Subcutaneous abdominal adipose tissue (tissue), 5 donors: ENCODE measurements around the gene CYP46A1.

Experiments used
- H3K27ac ChIP-seq: one replicate; pipeline ENCODE4 v1.7.0; 2013; ENCODE audit warnings: low read depth, mild to moderate bottlenecking, inconsistent platforms, low read length, moderate library complexity
- H3K27me3 ChIP-seq, 5 donors: one replicate each; pipeline ENCODE4 v1.7.0; 2013; ENCODE audit warnings: low read length in 5 of 5, inconsistent platforms in 1 of 5; ENCODE audit not compliant: control insufficient read depth in 5 of 5, insufficient read depth in 4 of 5
- H3K36me3 ChIP-seq, 5 donors: one replicate each; pipeline ENCODE4 v1.7.0; 2013; ENCODE audit warnings: low read length in 5 of 5; ENCODE audit not compliant: control insufficient read depth in 5 of 5, insufficient read depth in 5 of 5
- H3K4me1 ChIP-seq, 5 donors: one replicate each; pipeline ENCODE4 v1.7.0; 2013; ENCODE audit warnings: low read length in 5 of 5, mild to moderate bottlenecking in 3 of 5, moderate library complexity in 1 of 5; ENCODE audit not compliant: control insufficient read depth in 5 of 5, insufficient read depth in 5 of 5
- H3K4me3 ChIP-seq, 5 donors: one replicate each; pipeline ENCODE4 v1.7.0; 2013; ENCODE audit warnings: low read length in 5 of 5, low read depth in 1 of 5
- H3K9ac ChIP-seq, 5 donors: one replicate each; pipeline ENCODE4 v1.7.0; 2013; ENCODE audit warnings: low read length in 5 of 5, mild to moderate bottlenecking in 4 of 5, moderate library complexity in 3 of 5
- H3K9me3 ChIP-seq, 5 donors: one replicate each; pipeline ENCODE4 v1.7.0; 2013; ENCODE audit warnings: low read length in 5 of 5; ENCODE audit not compliant: control insufficient read depth in 5 of 5
- donor health status: healthy.
- donor health status: healthy.
- donor health status: healthy.
- donor health status: healthy.
- donor health status: healthy.

The CYP46A1 gene

GRCh38 chr14:99685596-99685995 is 1.5 kb downstream of the CYP46A1 start:
- H3K9me3 ChIP-seq = no peaks in the 10 kb centered on the region
- H3K27ac ChIP-seq = no peak overlapping the region
- peaks cover 3 to 27% (median 13%) of the 10 kb centered on the region in 5 donors for H3K4me1 ChIP-seq
- H3K4me3 ChIP-seq = no peak overlapping the region
- no peaks in the 10 kb centered on the region for H3K36me3 ChIP-seq
- H3K27me3 ChIP-seq = peaks cover 0 to 23% (median 10%) of the 10 kb centered on the region in 5 donors
- no peak overlapping the region for H3K9ac ChIP-seq

- peaks cover 3 to 31% (median 13%) of the 10 kb centered on the region in 5 donors for H3K4me1 ChIP-seq
- no peak overlapping the region for H3K4me3 ChIP-seq
- H3K36me3 ChIP-seq = no peaks in the 10 kb centered on the region
- no peak overlapping the region for H3K9ac ChIP-seq
- no peak overlapping the region for H3K27ac ChIP-seq
- no peaks in the 10 kb centered on the region for H3K9me3 ChIP-seq
- H3K27me3 ChIP-seq = peaks cover 0 to 16% (median 5%) of the 10 kb centered on the region in 5 donors
Observed at GRCh38 chr14:99686557-99687283, 2.6 kb downstream of the CYP46A1 start.

GRCh38 chr14:99687284-99688209 is 3.4 kb downstream of the CYP46A1 start:
- H3K9me3 ChIP-seq = no peaks in the 10 kb centered on the region
- H3K4me1 ChIP-seq = peaks cover 3 to 31% (median 13%) of the 10 kb centered on the region in 5 donors
- H3K36me3 ChIP-seq = no peaks in the 10 kb centered on the region
- H3K27me3 ChIP-seq = peaks cover 0 to 16% (median 5%) of the 10 kb centered on the region in 5 donors
- H3K27ac ChIP-seq = no peak overlapping the region
- no peak overlapping the region for H3K4me3 ChIP-seq
- H3K9ac ChIP-seq = no peak overlapping the region

- H3K27me3 ChIP-seq = peaks cover 0 to 16% (median 5%) of the 10 kb centered on the region in 5 donors
- H3K27ac ChIP-seq = no peak overlapping the region
- peaks cover under 1 to 26% (median 8%) of the 10 kb centered on the region in 5 donors for H3K4me1 ChIP-seq
- H3K9ac ChIP-seq = no peak overlapping the region
- no peak overlapping the region for H3K4me3 ChIP-seq
- H3K9me3 ChIP-seq = no peaks in the 10 kb centered on the region
- no peaks in the 10 kb centered on the region for H3K36me3 ChIP-seq
Observed at GRCh38 chr14:99688210-99688581, 4.1 kb downstream of the CYP46A1 start.

GRCh38 chr14:99688629-99689028 is 4.5 kb downstream of the CYP46A1 start:
- no peaks in the 10 kb centered on the region for H3K36me3 ChIP-seq
- H3K27ac ChIP-seq = no peak overlapping the region
- peaks cover 0 to 22% (median 4%) of the 10 kb centered on the region in 5 donors for H3K4me1 ChIP-seq

GRCh38 chr14:99689266-99690236 is 5.5 kb downstream of the CYP46A1 start:
- Histone ChIP-seq H3K9ac (no peak overlapping the region), H3K9me3 (no peaks in the 10 kb centered on the region), H3K27me3 (peaks cover 0 to 16% (median 5%) of the 10 kb centered on the region in 5 donors), H3K27ac (no peak overlapping the region), H3K36me3 (no peaks in the 10 kb centered on the region), H3K4me1 (peaks cover 0 to 20% (median 3%) of the 10 kb centered on the region in 5 donors), H3K4me3 (no peak overlapping the region)

More at GRCh38 chr14:99688629-99689028, 4.5 kb downstream of the CYP46A1 start:
- peaks cover 0 to 16% (median 5%) of the 10 kb centered on the region in 5 donors for H3K27me3 ChIP-seq
- H3K9ac ChIP-seq = no peak overlapping the region
- H3K9me3 ChIP-seq = no peaks in the 10 kb centered on the region
- H3K4me3 ChIP-seq = no peak overlapping the region

- Histone ChIP-seq H3K4me3 (no peak overlapping the region), H3K36me3 (no peaks in the 10 kb centered on the region), H3K27me3 (peaks cover 0 to 16% (median 5%) of the 10 kb centered on the region in 5 donors), H3K9ac (no peak overlapping the region), H3K9me3 (no peaks in the 10 kb centered on the region), H3K27ac (no peak overlapping the region), H3K4me1 (peaks cover 0 to 17% (median 0%) of the 10 kb centered on the region in 5 donors)
Observed at GRCh38 chr14:99690636-99691035, 6.5 kb downstream of the CYP46A1 start.

- Histone ChIP-seq H3K9ac (no peak overlapping the region), H3K27ac (no peak overlapping the region), H3K4me1 (peaks cover 0 to 17% (median 0%) of the 10 kb centered on the region in 5 donors)
Observed at GRCh38 chr14:99691111-99691885, 7.2 kb downstream of the CYP46A1 start.

GRCh38 chr14:99693918-99694317 is 9.8 kb downstream of the CYP46A1 start:
- no peak overlapping the region for H3K4me3 ChIP-seq
- H3K36me3 ChIP-seq = no peaks in the 10 kb centered on the region
- H3K27me3 ChIP-seq = peaks cover 0 to 6% (median under 1%) of the 10 kb centered on the region in 5 donors
- H3K9me3 ChIP-seq = no peaks in the 10 kb centered on the region
- no peak overlapping the region for H3K9ac ChIP-seq
- H3K27ac ChIP-seq = no peak overlapping the region
- H3K4me1 ChIP-seq = peaks cover 0 to 16% (median 11%) of the 10 kb centered on the region in 5 donors

More at GRCh38 chr14:99691111-99691885, 7.2 kb downstream of the CYP46A1 start:
- Histone ChIP-seq H3K27me3 (peaks cover 0 to 16% (median 5%) of the 10 kb centered on the region in 5 donors), H3K4me3 (no peak overlapping the region), H3K36me3 (no peaks in the 10 kb centered on the region), H3K9me3 (no peaks in the 10 kb centered on the region)
